Mesodermal cell (in vitro differentiated cells): ENCODE results near the gene GBX1.
A peak's percentile ranks its signal among the peaks of the same experiment; 100 is the strongest.

Source experiments
- H3K27ac ChIP-seq: 2 replicates; pipeline ENCODE4 v1.7.0; 2013; ENCODE audit warnings: mild to moderate bottlenecking, low read depth, low read length, moderate library complexity; ENCODE audit not compliant: severe bottlenecking
- H3K36me3 ChIP-seq: 2 replicates; pipeline ENCODE4 v1.7.1; 2013; ENCODE audit warnings: mild to moderate bottlenecking, low read length, moderate library complexity; ENCODE audit not compliant: control insufficient read depth, insufficient read depth
- H3K4me1 ChIP-seq: one replicate; pipeline ENCODE4 v1.7.1; 2013; ENCODE audit warnings: mild to moderate bottlenecking, low read length; ENCODE audit not compliant: insufficient read depth, control insufficient read depth, poor library complexity, severe bottlenecking
- H3K4me3 ChIP-seq: 2 replicates; pipeline ENCODE4 v1.7.0; 2013; ENCODE audit warnings: low read length, control low read depth, mild to moderate bottlenecking; ENCODE audit not compliant: insufficient read depth, poor library complexity, severe bottlenecking; ENCODE audit errors: extremely low read depth
- H3K9me3 ChIP-seq: 2 replicates; pipeline ENCODE4 v1.7.1; 2013; ENCODE audit warnings: mild to moderate bottlenecking, low read length, moderate library complexity; ENCODE audit not compliant: control insufficient read depth
- WGBS, 2 experiments: methylation state at CpG; one replicate each; pipeline ENCODE4 v1.1.5; 2013; ENCODE audit warnings: missing lambda C conversion rate in 2 of 2; ENCODE audit not compliant: insufficient coverage in 2 of 2; 5-methylcytosine and 5-hydroxymethylcytosine counted together

Gene GBX1

DNA sequence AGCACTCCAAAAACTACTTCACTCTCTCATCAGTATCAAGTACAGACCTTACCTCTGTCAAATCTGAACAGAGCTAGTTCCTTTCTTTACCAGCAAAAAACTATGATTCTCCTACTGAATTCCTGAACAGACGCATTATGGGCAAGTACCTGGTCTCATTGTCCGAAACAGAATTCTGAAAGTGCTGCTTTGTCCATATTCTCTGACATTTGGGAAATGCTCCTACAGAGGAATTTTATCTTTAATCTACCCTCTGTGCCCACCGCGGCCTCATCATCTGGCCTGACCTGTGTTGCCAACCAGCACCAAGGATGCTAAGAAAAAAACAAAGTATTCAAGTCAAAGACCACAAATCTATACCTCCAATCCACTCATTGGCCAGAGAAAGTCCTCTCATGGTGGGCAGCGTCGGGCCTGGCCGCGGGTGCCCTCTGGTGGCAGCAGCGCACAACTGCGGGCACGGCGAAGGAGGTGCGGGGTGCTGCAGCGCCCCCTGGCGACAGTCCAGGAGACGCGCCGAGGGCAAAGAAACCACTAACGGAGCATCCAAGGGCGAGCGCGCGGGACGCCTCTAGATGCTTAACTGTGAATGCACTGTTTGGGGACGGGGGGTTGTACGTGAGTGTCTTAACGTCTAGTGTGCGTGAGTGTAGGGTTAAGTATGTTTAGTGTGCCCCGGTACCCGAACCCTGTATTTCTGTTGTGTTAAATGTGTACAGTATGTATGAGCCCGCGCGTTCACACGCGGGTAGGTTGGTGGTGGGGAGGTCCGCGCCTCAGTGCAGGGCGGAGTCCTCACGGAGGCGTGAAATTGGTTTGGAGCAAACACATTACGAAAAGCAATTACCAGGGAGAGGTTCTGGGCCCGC, 5.0 kb upstream of the GBX1 start:
- no peak overlapping the region for H3K27ac ChIP-seq
- WGBS, 2 experiments = 31 to 40% methylated on average over 35 to 36 of the region's 42 CpGs
- H3K9me3 ChIP-seq = peaks cover 11% of the 10 kb centered on the region
- no peaks in the 10 kb centered on the region for H3K36me3 ChIP-seq
- no peak overlapping the region for H3K4me3 ChIP-seq
- H3K4me1 ChIP-seq = no peaks in the 10 kb centered on the region

- Histone ChIP-seq H3K4me3 (no peak overlapping the region), H3K36me3 (no peaks in the 10 kb centered on the region), H3K9me3 (peaks cover 9% of the 10 kb centered on the region), H3K4me1 (no peaks in the 10 kb centered on the region), H3K27ac (no peak overlapping the region)
- 3 to 7% methylated on average over 8 to 10 of the region's 10 CpGs for WGBS, 2 experiments
Observed at GRCh38 chr7:151168787-151169162, 1.3 kb upstream of the GBX1 start.

DNA sequence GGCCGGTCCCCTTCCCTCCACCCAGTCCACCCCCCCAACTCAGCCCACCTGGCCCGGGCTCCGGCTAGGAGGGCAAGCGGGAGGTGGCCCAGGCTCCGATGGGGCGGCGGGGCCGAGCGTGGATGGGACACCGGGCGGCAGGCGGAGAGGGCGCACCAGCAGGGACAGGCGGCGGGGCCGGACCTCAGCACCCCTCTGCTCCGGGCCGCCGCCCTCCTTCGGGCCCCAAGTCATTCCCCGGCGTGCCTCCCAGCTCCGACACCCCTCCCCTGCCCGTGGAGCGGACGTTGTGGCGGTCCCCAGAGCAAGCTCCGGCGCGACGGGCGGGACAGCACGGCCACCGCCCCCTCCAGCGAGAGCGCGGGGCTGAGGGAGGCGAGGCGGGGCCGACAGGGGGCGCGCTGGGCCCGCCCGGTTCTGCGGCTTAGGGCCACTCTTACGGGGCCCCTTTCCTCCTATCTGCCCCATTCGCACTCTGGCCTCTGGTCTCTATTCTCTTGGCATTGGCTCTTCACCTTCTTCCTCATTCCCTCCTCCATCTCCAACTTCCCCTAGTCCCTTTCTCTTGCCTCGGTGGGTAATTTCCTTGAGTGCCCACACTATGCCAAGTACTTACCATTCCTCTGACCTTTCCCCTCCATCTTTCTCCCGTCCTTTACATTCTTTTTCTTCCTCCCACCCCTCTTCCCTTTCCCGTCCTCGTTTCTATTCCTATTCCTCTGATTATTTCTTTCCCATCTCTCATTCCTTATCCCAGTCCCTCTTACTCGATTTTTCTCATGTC, 701 bp upstream of the GBX1 start:
- WGBS, 2 experiments = 2% methylated on average over 36 to 42 of the region's 52 CpGs
- H3K4me1 ChIP-seq = no peaks in the 10 kb centered on the region
- H3K27ac ChIP-seq = no peak overlapping the region
- H3K36me3 ChIP-seq = no peaks in the 10 kb centered on the region
- peak overlapping the region; percentile 44 for H3K4me3 ChIP-seq
- peaks cover 5% of the 10 kb centered on the region for H3K9me3 ChIP-seq

DNA sequence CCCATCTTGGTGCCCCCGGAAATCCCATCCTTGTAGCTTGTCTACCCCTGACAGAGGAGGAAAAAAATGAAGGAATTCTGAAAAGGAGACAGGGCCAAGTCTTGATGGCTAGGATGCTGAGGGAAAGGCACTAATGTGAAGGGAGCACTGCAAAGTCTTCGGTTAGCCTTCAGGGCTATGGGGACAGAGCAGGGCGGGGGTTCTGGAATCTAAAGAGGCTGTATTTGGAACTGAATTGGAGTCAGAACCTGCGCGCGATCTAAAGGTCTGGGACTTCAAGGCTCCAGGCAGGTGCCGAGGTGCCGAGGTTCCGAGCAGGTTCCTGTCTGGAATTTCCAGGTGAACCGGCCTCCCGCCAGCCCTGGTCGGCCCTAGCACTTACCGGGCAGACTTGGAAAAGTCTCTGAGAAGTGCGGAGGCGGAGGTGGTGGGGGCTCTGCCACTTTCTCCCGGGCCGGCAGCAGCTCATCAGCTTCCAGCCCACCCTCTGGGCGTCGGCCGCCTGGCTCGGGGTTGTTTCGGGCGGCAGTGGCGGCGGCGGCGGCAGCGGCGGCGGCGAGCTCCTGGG, 781 bp downstream of the GBX1 start:
- WGBS, 2 experiments = 3 to 5% methylated on average over 19 to 29 of the region's 31 CpGs

GRCh38 chr7:151161757-151162156, 5.7 kb downstream of the GBX1 start:
- H3K27ac ChIP-seq = no peak overlapping the region
- no peaks in the 10 kb centered on the region for H3K36me3 ChIP-seq
- 57% methylated on average over 1 of the region's 1 CpG; no CpG with 5 or more reads in 1 of the 2 experiments for WGBS, 2 experiments

More for the DNA sequence above, 781 bp downstream of the GBX1 start:
- Histone ChIP-seq H3K36me3 (no peaks in the 10 kb centered on the region), H3K9me3 (no peaks in the 10 kb centered on the region), H3K4me1 (no peaks in the 10 kb centered on the region), H3K27ac (no peak overlapping the region), H3K4me3 (peak overlapping the region; percentile 44)

GRCh38 chr7:151157645-151158329, 9.7 kb downstream of the GBX1 start:
- Histone ChIP-seq H3K36me3 (no peaks in the 10 kb centered on the region), H3K4me1 (no peaks in the 10 kb centered on the region), H3K27ac (no peak overlapping the region), H3K4me3 (no peak overlapping the region), H3K9me3 (no peaks in the 10 kb centered on the region)
- WGBS, 2 experiments = 68 to 86% methylated on average over 3 to 5 of the region's 7 CpGs

More at GRCh38 chr7:151161757-151162156, 5.7 kb downstream of the GBX1 start:
- Histone ChIP-seq H3K4me1 (no peaks in the 10 kb centered on the region), H3K4me3 (no peak overlapping the region), H3K9me3 (no peaks in the 10 kb centered on the region)

DNA sequence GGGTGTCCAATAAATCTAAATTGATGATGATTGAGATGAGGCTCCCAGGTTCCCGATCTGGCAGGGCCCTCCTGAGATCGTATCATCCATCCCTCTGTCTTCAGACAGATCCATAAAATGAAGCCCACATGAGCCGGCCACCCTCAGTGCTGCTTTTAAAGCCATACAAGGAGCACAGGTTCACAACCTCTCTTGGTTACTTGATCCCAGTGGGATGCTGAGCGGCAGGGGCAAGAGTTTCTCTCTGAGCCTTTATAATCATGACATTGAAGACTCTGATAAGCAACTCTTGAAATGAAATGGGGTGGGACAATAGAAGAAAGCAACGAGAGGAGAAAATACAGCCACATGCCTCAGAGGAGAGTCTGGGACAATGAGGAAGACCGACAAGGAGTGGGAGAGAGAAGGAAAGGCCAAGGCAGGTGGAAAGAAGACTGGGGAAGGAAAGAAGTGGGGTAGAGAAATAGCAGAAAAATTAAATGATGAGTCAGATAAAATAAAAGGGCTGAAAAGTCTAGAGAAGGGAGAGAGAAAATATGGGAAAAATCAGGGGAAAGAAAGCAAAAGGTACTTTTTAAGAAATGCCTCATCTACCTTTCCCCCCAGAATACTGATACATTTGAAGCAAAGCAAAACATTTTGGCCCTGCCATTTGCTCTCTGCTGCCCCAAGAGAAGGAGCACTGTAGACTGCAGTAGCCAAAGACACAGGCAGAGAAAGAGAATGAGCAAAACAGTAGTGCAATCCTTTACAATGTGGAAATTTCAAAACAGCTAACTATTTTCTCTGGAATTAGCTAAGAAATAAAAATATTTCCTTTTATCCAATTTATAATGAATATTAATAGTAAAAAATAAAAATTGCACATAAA, 14.6 kb downstream of the GBX1 start:
- Histone ChIP-seq H3K36me3 (no peaks in the 10 kb centered on the region), H3K4me1 (no peaks in the 10 kb centered on the region), H3K4me3 (no peak overlapping the region), H3K27ac (no peak overlapping the region), H3K9me3 (no peaks in the 10 kb centered on the region)
- 67 to 71% methylated on average over 3 to 5 of the region's 6 CpGs for WGBS, 2 experiments

DNA sequence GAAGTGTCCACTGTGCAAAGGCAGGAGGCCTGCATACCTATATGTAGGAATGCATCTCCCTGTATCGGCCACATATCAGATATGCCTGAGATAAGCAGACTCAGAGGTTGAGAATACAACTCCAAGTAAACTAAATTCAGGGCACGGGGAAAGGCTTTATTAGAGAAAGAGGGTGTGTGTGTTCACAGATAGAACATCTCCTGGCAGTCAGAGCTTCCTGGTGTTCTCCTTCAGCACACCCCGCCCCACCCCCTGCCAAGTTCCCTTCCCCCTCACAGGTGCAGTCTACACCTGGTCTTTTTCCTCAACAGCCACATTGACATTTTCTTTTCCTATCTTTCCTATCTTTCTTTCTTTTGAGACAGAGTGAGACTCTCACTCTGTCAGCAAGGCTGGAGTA, 17.1 kb downstream of the GBX1 start:
- H3K36me3 ChIP-seq = peaks cover 3% of the 10 kb centered on the region
- no peak overlapping the region for H3K4me3 ChIP-seq
- WGBS, 2 experiments = 100% methylated on average over 1 to 2 of the region's 3 CpGs
- no peak overlapping the region for H3K27ac ChIP-seq
- no peaks in the 10 kb centered on the region for H3K9me3 ChIP-seq
- no peaks in the 10 kb centered on the region for H3K4me1 ChIP-seq

DNA sequence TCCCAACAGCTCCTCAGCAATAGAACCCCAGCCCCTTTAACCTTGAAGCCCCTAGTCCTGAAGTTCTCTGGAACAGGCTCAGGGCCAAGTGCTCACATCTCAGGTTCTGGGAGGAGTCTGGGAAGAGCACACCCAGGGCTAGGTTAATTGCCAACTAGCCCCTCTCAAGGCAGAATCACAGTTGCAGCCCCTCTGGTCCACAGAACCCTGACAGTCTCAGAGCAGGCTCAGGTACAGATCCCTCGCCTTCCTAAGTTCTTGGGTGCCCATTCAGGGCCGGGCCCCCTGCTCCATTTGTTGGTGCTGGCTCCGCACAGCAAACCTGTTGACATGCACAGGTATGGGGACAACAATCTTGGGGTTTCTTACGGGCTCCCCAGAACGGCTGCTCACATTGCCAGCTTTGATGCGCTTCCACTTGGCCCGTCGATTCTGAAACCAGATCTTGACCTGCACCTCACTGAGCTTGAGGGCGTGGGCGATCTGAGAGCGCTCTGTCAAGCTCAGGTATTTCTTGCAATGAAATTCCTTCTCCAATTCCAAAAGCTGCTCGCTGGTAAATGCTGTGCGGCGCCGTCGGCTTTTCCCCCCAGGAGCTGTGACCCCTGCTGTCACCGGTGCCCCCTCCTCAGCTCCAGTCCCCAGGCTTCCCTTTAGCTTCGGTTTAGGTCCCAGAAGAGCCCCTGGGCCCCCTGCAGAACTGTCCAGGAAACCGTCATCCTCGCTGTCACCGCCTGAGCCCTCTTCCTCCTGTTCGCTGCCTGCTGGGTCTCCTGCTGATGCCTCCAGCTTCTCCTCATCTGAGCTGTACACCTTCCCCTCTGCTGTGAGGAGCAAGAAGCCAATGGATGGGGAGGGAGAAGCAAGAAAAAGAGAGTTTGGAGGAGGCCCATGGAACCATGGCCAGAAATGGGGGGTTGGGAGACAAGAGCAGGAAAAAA, 18.9 kb downstream of the GBX1 start:
- no peaks in the 10 kb centered on the region for H3K4me1 ChIP-seq
- H3K4me3 ChIP-seq = no peak overlapping the region
- no peaks in the 10 kb centered on the region for H3K9me3 ChIP-seq
- 88% methylated on average over 18 to 21 of the region's 22 CpGs for WGBS, 2 experiments
- no peak overlapping the region for H3K27ac ChIP-seq
- peaks cover 20% of the 10 kb centered on the region for H3K36me3 ChIP-seq
